AG04449 (cell line): ENCODE measurements around the gene PFKFB2.

Experiments
- CTCF ChIA-PET: fragments of 350-600 bp; formaldehyde crosslinking; extraction: SDS; loops from one replicate; lab custom pipeline; 2021; ENCODE audit warnings: antibody characterized with exemption; lab: Yijun Ruan, JAX
- POLR2A ChIA-PET: fragments of 400-600, 350-600 bp; formaldehyde crosslinking; extraction: SDS; loops from one replicate; lab custom pipeline; 2020; ENCODE audit warnings: antibody characterized with exemption, inconsistent platforms; lab: Yijun Ruan, JAX
- DNase-seq: peaks from one replicate; pipeline ENCODE4 v3.0.0-alpha.2; 2010; ENCODE audit warnings: low read depth, low spot score
- H3K4me3 ChIP-seq: 2 replicates; pipeline ENCODE4 v1.5.1; 2011; ENCODE audit warnings: low read depth, mild to moderate bottlenecking, control low read depth, low read length
- CTCF ChIP-seq: IDR thresholded peaks from one replicate; pipeline ENCODE4 v1.5.1; 2011; ENCODE audit warnings: mild to moderate bottlenecking, moderate library complexity, low read length, control low read depth, inconsistent platforms; ENCODE audit not compliant: insufficient read depth; ENCODE audit errors: missing control alignments

The PFKFB2 gene

DNA sequence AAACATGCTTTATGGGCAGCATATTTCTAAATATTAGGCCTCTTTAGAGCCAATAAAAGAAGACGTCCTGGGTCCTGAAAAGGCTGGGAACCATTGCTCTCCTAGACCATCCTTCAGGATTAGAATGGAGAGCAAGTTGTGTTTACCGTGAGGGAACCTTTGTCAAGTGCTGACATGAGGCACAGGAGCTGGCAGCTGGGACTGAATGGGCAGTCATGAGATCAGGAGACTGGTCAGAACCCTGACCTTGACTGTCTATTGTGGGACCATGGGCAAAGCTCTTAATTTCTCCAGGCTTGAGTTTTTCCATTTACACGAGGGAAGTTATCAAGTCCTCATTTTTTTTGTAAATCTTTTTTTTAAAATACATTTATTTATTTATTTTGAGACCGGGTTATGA lies 5.2 kb downstream of the PFKFB2 start:
- TF ChIP-seq CTCF, result no peak
- no peak for DNase-seq
- no peak overlapping the region for H3K4me3 ChIP-seq
- ChIA-PET CTCF (interaction anchor here (1.0 to 3.6 kb wide), 3 partner anchors 8 to 21 kb away, joined by 3 to 14 read pairs (median 4); no protein-coding TSS in a partner anchor), POLR2A (no interaction called here)

DNA sequence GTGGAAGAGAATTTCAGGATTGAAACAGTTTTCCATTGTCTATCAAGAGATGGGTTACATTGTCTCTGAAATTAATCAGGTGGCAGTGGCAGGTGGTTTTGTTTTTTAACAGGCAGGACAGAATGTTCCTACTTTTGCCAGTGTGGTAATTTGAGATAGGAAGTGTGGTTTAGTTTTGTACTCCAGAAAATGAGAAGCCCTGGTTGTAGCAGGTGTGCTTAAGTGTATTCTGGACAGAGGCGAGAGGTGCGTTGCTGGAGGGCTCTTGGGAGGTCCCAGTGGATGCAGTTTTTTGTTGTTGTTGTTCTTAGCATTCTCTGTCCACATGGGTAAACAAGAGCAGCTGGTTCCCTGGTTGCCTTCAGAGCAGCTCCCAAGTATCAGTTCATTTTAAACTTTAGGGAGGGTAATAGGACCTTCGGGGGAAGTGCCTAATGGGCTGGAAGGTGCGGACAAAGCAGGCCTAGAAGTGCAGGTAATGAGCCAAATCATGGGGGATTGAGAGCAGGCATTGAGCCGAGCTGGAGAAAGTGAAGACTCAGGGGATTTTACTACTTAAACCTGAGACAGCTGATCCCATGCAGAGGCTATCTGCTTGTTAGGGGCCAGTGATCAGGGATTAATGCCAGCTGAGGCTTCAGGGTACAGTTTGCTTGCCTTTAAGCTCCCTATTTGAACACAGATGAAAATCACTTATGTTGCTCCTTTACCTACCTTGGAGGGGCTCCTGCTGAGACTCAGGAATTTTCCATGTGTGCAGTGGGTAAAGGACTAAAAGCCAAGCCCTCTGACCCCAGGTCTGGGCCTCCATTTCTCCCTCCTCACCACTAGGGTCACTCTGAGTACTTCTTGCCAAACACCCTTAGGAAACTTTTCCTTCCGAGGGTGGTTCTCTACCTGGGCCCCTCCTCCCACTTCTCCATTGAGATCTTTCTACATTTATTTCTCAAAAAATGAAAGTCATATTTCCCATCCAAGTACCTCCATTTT lies 6.1 kb downstream of the PFKFB2 start:
- ChIA-PET POLR2A (no interaction called here), CTCF (interaction anchor here (1.0 to 3.6 kb wide), 3 partner anchors 9 to 20 kb away, joined by 3 to 14 read pairs (median 3); no protein-coding TSS in a partner anchor)
- DNase-seq, result no peak
- no peak overlapping the region for H3K4me3 ChIP-seq
- TF ChIP-seq CTCF, result no peak

- no peak for DNase-seq
- no peak overlapping the region for H3K4me3 ChIP-seq
- CTCF ChIA-PET, result interaction anchor here (0.9 to 1.4 kb wide), 4 partner anchors 11 to 20 kb away, joined by 3 to 5 read pairs (median 4); no protein-coding TSS in a partner anchor
- TF ChIP-seq CTCF, result no peak
- POLR2A ChIA-PET, result no interaction called here
Measured at GRCh38 chr1:207059881-207060280, 6.8 kb downstream of the PFKFB2 start.

GRCh38 chr1:207060596-207060995 lies 7.5 kb downstream of the PFKFB2 start:
- ChIA-PET POLR2A (no interaction called here), CTCF (interaction anchor here (0.9 to 1.4 kb wide), 5 partner anchors 8 to 20 kb away, joined by 3 to 5 read pairs (median 3); partner anchors contain the start of gene PFKFB2)
- DNase-seq, result no peak
- H3K4me3 ChIP-seq, result no peak overlapping the region
- no peak for TF ChIP-seq CTCF

- no peak overlapping the region for H3K4me3 ChIP-seq
- no peak for DNase-seq
- POLR2A ChIA-PET, result no interaction called here
- TF ChIP-seq CTCF, result no peak
- CTCF ChIA-PET, result interaction anchor here (0.9 to 3.9 kb wide), 2 partner anchors 13 to 16 kb away, joined by 3 to 12 read pairs; no protein-coding TSS in a partner anchor
Measured at GRCh38 chr1:207062058-207062457, 9.0 kb downstream of the PFKFB2 start.

GRCh38 chr1:207063014-207063413 lies 9.9 kb downstream of the PFKFB2 start:
- CTCF ChIA-PET, result interaction anchor here (0.9 to 3.9 kb wide), 2 partner anchors 14 to 15 kb away, joined by 3 to 12 read pairs; no protein-coding TSS in a partner anchor
- no peak overlapping the region for H3K4me3 ChIP-seq
- no peak for TF ChIP-seq CTCF
- POLR2A ChIA-PET, result no interaction called here
- DNase-seq, result no peak
